ENCODE results near the gene SNAP47. TPM values are rescaled to one million over a fixed set of nuclear protein-coding genes. Genes with fewer than 3 reads are reported as not detected.
A peak's percentile ranks its signal among the peaks of the same experiment; 100 is the strongest.
"Not testable (repeated sequence)": the region's sequence is repeated elsewhere in the genome, so short reads cannot be mapped to it uniquely, and the experiment has no call there.

The SNAP47 gene
- total RNA-seq = 10 to 100 TPM; 27.0 to 28.4 TPM
- polyA plus RNA-seq = 47.4 TPM

GRCh38 chr1:227734856-227735538 is at the start of gene SNAP47, which contains the start of gene JMJD4:
Gene SNAP47, plus strand, starts transcription at chr1:227735435. Its CDS starts 12,302 bp downstream, at chr1:227747737.
Gene JMJD4, minus strand, starts transcription at chr1:227735302. Its CDS starts 29 bp downstream, at chr1:227735273.
- Mint-ChIP-seq H3K27me3 (no peaks in the 10 kb centered on the region), H3K4me1 (peaks cover 33 to 71% (median 49%) of the 10 kb centered on the region in 3 donors), H3K27ac (peak within 1 kb of the TSS; percentile 84 to 98 (median 92)), H3K36me3 (peaks cover 0 to 24% (median 3%) of the 10 kb centered on the region in 3 donors), H3K9me3 (no peaks in the 10 kb centered on the region), H3K4me3 (peak within 1 kb of the TSS; percentile 86 to 94 (median 90))
- no peaks in the 10 kb centered on the region for H3K9me3 ChIP-seq (ENCODE audit: low read length)
- H3K4me3 ChIP-seq (ENCODE audit: low read length) = peak within 1 kb of the TSS; percentile 47
- DNase-seq = peak; percentile 86 to 94 (median 92)
- ChIA-PET POLR2A (interaction anchor here (0.6 to 1.1 kb wide), 2 partner anchors 28 to 31 kb away, joined by 3 to 4 read pairs; no protein-coding TSS in a partner anchor), CTCF (interaction anchor here (1.4 kb wide), 1 partner anchor 29 kb away, joined by 4 read pairs; no protein-coding TSS in a partner anchor)
- no peaks in the 10 kb centered on the region for H3K27me3 ChIP-seq (ENCODE audit: insufficient read depth, low read length, poor library complexity, severe bottlenecking)
- peak within 1 kb of the TSS; percentile 73 for H3K27ac ChIP-seq (ENCODE audit: low read depth, low read length)
- H3K4me1 ChIP-seq (ENCODE audit: insufficient read depth, low read length) = peaks cover 29% of the 10 kb centered on the region
- peaks cover 9% of the 10 kb centered on the region for H3K36me3 ChIP-seq (ENCODE audit: insufficient read depth, low read length)

GRCh38 chr1:227685807-227686206 is 49.4 kb upstream of the SNAP47 start:
- Histone ChIP-seq H3K36me3 (ENCODE audit: insufficient read depth, low read length) (no peaks in the 10 kb centered on the region), H3K4me3 (ENCODE audit: low read length) (no peak overlapping the region), H3K27ac (ENCODE audit: low read depth, low read length) (no peak overlapping the region), H3K9me3 (ENCODE audit: low read length) (peaks cover 15% of the 10 kb centered on the region), H3K27me3 (ENCODE audit: insufficient read depth, low read length, poor library complexity, severe bottlenecking) (no peaks in the 10 kb centered on the region), H3K4me1 (ENCODE audit: insufficient read depth, low read length) (no peaks in the 10 kb centered on the region)
- ChIA-PET CTCF (no interaction called here), POLR2A (no interaction called here)
- H3K9me3 Mint-ChIP-seq = peaks cover 67 to 93% (median 84%) of the 10 kb centered on the region in 5 donors
- no peaks in the 10 kb centered on the region for H3K4me1 Mint-ChIP-seq
- H3K27me3 Mint-ChIP-seq = no peaks in the 10 kb centered on the region
- peaks cover 1 to 32% (median 9%) of the 10 kb centered on the region in 3 donors for H3K36me3 Mint-ChIP-seq
- no peak for DNase-seq
- H3K27ac Mint-ChIP-seq = no peak overlapping the region
- no peak overlapping the region for H3K4me3 Mint-ChIP-seq

- H3K27ac ChIP-seq (ENCODE audit: low read depth, low read length) = no peak overlapping the region
- POLR2A ChIA-PET = no interaction called here
- peaks cover 46 to 81% (median 70%) of the 10 kb centered on the region in 5 donors for H3K9me3 Mint-ChIP-seq
- no peak overlapping the region for H3K4me3 ChIP-seq (ENCODE audit: low read length)
- peaks cover 16 to 20% of the 10 kb centered on the region in 2 donors for H3K27me3 Mint-ChIP-seq
- CTCF ChIA-PET = no interaction called here
- peaks cover 7% of the 10 kb centered on the region for H3K9me3 ChIP-seq (ENCODE audit: low read length)
- H3K4me1 Mint-ChIP-seq = no peaks in the 10 kb centered on the region
- no peaks in the 10 kb centered on the region for H3K36me3 ChIP-seq (ENCODE audit: insufficient read depth, low read length)
- H3K27me3 ChIP-seq (ENCODE audit: insufficient read depth, low read length, poor library complexity, severe bottlenecking) = no peaks in the 10 kb centered on the region
- H3K36me3 Mint-ChIP-seq = peaks cover 0 to 30% (median 3%) of the 10 kb centered on the region in 3 donors
- no peaks in the 10 kb centered on the region for H3K4me1 ChIP-seq (ENCODE audit: insufficient read depth, low read length)
- DNase-seq = no peak
- no peak overlapping the region for H3K27ac Mint-ChIP-seq
- no peak overlapping the region for H3K4me3 Mint-ChIP-seq
These were observed 37.8 kb upstream of the SNAP47 start for GRCh38 chr1:227697321-227697864.

GRCh38 chr1:227701631-227702030 is 33.6 kb upstream of the SNAP47 start:
- H3K9me3 ChIP-seq (ENCODE audit: low read length); CTCF ChIA-PET; H3K27me3 ChIP-seq (ENCODE audit: insufficient read depth, low read length, poor library complexity, severe bottlenecking); H3K4me3 Mint-ChIP-seq; DNase-seq; POLR2A ChIA-PET; H3K27ac ChIP-seq (ENCODE audit: low read depth, low read length); H3K4me1 ChIP-seq (ENCODE audit: insufficient read depth, low read length); H3K36me3 ChIP-seq (ENCODE audit: insufficient read depth, low read length); H3K27ac Mint-ChIP-seq; H3K4me3 ChIP-seq (ENCODE audit: low read length); H3K4me1 Mint-ChIP-seq: not testable (repeated sequence)
- peaks cover 4 to 41% (median 5%) of the 10 kb centered on the region in 3 donors for H3K36me3 Mint-ChIP-seq
- H3K9me3 Mint-ChIP-seq = peaks cover 49 to 76% (median 73%) of the 10 kb centered on the region in 5 donors
- peaks cover 10 to 21% of the 10 kb centered on the region in 2 donors for H3K27me3 Mint-ChIP-seq

GRCh38 chr1:227707846-227708245 is 27.4 kb upstream of the SNAP47 start:
- H3K4me1 ChIP-seq (ENCODE audit: insufficient read depth, low read length) = no peaks in the 10 kb centered on the region
- Mint-ChIP-seq H3K36me3 (peaks cover 4 to 37% (median 4%) of the 10 kb centered on the region in 3 donors), H3K9me3 (peaks cover 13 to 39% (median 34%) of the 10 kb centered on the region in 5 donors), H3K27ac (peak overlapping the region in 6 of 8 donors; percentile 22 to 94 (median 82)), H3K27me3 (peaks cover under 1 to 2% of the 10 kb centered on the region in 2 donors), H3K4me1 (peaks cover 11 to 14% (median 11%) of the 10 kb centered on the region in 3 donors), H3K4me3 (peak overlapping the region in 6 of 7 donors; percentile 53 to 75 (median 66))
- H3K9me3 ChIP-seq (ENCODE audit: low read length) = no peaks in the 10 kb centered on the region
- no peak overlapping the region for H3K27ac ChIP-seq (ENCODE audit: low read depth, low read length)
- ChIA-PET CTCF (no interaction called here), POLR2A (no interaction called here)
- H3K36me3 ChIP-seq (ENCODE audit: insufficient read depth, low read length) = no peaks in the 10 kb centered on the region
- H3K27me3 ChIP-seq (ENCODE audit: insufficient read depth, low read length, poor library complexity, severe bottlenecking) = no peaks in the 10 kb centered on the region
- no peak for DNase-seq
- peak overlapping the region; percentile 1 for H3K4me3 ChIP-seq (ENCODE audit: low read length)

- no peaks in the 10 kb centered on the region for H3K36me3 ChIP-seq (ENCODE audit: insufficient read depth, low read length)
- POLR2A ChIA-PET = no interaction called here
- peaks cover 0 to 28% (median 4%) of the 10 kb centered on the region in 3 donors for H3K36me3 Mint-ChIP-seq
- no peak overlapping the region for H3K4me3 Mint-ChIP-seq
- H3K27me3 ChIP-seq (ENCODE audit: insufficient read depth, low read length, poor library complexity, severe bottlenecking) = no peaks in the 10 kb centered on the region
- H3K4me1 Mint-ChIP-seq = peaks cover 11 to 14% (median 11%) of the 10 kb centered on the region in 3 donors
- H3K27ac Mint-ChIP-seq = no peak overlapping the region
- H3K4me1 ChIP-seq (ENCODE audit: insufficient read depth, low read length) = no peaks in the 10 kb centered on the region
- H3K27ac ChIP-seq (ENCODE audit: low read depth, low read length) = no peak overlapping the region
- H3K9me3 ChIP-seq (ENCODE audit: low read length) = no peaks in the 10 kb centered on the region
- H3K4me3 ChIP-seq (ENCODE audit: low read length) = no peak overlapping the region
- DNase-seq = no peak
- H3K9me3 Mint-ChIP-seq = peaks cover under 1 to 29% (median 24%) of the 10 kb centered on the region in 5 donors
- peaks cover 0 to 2% of the 10 kb centered on the region in 2 donors for H3K27me3 Mint-ChIP-seq
- CTCF ChIA-PET = no interaction called here
These were observed 25.8 kb upstream of the SNAP47 start for GRCh38 chr1:227709451-227709850.

- H3K4me1 ChIP-seq (ENCODE audit: insufficient read depth, low read length); H3K9me3 ChIP-seq (ENCODE audit: low read length); H3K36me3 ChIP-seq (ENCODE audit: insufficient read depth, low read length); H3K27ac ChIP-seq (ENCODE audit: low read depth, low read length); H3K27me3 ChIP-seq (ENCODE audit: insufficient read depth, low read length, poor library complexity, severe bottlenecking); H3K4me3 ChIP-seq (ENCODE audit: low read length); DNase-seq; CTCF ChIA-PET; H3K4me3 Mint-ChIP-seq; POLR2A ChIA-PET; H3K27ac Mint-ChIP-seq; H3K27me3 Mint-ChIP-seq: not testable (repeated sequence)
- Mint-ChIP-seq H3K36me3 (peaks cover under 1 to 36% (median 2%) of the 10 kb centered on the region in 3 donors), H3K4me1 (peaks cover 11 to 14% (median 11%) of the 10 kb centered on the region in 3 donors), H3K9me3 (peaks cover 9 to 33% (median 24%) of the 10 kb centered on the region in 5 donors)
These were observed 24.8 kb upstream of the SNAP47 start for GRCh38 chr1:227710474-227710873.

- CTCF ChIA-PET = no interaction called here
- H3K27me3 Mint-ChIP-seq = peaks cover 0 to 2% of the 10 kb centered on the region in 2 donors
These were observed 22.6 kb upstream of the SNAP47 start for GRCh38 chr1:227712648-227713047.

More at GRCh38 chr1:227712648-227713047, 22.6 kb upstream of the SNAP47 start:
- Histone ChIP-seq H3K27ac (ENCODE audit: low read depth, low read length) (no peak overlapping the region), H3K4me1 (ENCODE audit: insufficient read depth, low read length) (no peaks in the 10 kb centered on the region), H3K27me3 (ENCODE audit: insufficient read depth, low read length, poor library complexity, severe bottlenecking) (no peaks in the 10 kb centered on the region), H3K4me3 (ENCODE audit: low read length) (no peak overlapping the region), H3K9me3 (ENCODE audit: low read length) (no peaks in the 10 kb centered on the region), H3K36me3 (ENCODE audit: insufficient read depth, low read length) (no peaks in the 10 kb centered on the region)
- Mint-ChIP-seq H3K4me1 (peaks cover 8 to 11% (median 9%) of the 10 kb centered on the region in 3 donors), H3K36me3 (peaks cover 1 to 51% (median 6%) of the 10 kb centered on the region in 3 donors), H3K4me3 (no peak overlapping the region), H3K27ac (no peak overlapping the region), H3K9me3 (peaks cover 27 to 48% (median 39%) of the 10 kb centered on the region in 5 donors)
- no peak for DNase-seq
- POLR2A ChIA-PET = no interaction called here

Measured in CD8-positive, alpha-beta memory T cell (primary cell).